ENCODE measurements around the gene ZDHHC8.

- TF ChIP-seq CTCF (conservative IDR thresholded peaks at IDR 0.05 in 1 of 2, IDR thresholded peaks at IDR 0.05 in 1 of 2; ENCODE audit: extremely low read depth in 1 of 2, insufficient read depth in 1 of 2, low read depth in 1 of 2, low read length in 2 of 2) (no peak), EZH2 (IDR thresholded peaks at IDR 0.05; ENCODE audit: borderline replicate concordance, low read length) (no peak)
Observed at GRCh38 chr22:20181194-20181883, 49.7 kb downstream of the ZDHHC8 start.
